ENCODE results near the gene ZFP36L1. TPM values are rescaled to one million over a fixed set of nuclear protein-coding genes. Genes with fewer than 3 reads are reported as not detected.

Gene ZFP36L1
- total RNA-seq, 1 donor from 2014 or later: 48.0 TPM

DNA sequence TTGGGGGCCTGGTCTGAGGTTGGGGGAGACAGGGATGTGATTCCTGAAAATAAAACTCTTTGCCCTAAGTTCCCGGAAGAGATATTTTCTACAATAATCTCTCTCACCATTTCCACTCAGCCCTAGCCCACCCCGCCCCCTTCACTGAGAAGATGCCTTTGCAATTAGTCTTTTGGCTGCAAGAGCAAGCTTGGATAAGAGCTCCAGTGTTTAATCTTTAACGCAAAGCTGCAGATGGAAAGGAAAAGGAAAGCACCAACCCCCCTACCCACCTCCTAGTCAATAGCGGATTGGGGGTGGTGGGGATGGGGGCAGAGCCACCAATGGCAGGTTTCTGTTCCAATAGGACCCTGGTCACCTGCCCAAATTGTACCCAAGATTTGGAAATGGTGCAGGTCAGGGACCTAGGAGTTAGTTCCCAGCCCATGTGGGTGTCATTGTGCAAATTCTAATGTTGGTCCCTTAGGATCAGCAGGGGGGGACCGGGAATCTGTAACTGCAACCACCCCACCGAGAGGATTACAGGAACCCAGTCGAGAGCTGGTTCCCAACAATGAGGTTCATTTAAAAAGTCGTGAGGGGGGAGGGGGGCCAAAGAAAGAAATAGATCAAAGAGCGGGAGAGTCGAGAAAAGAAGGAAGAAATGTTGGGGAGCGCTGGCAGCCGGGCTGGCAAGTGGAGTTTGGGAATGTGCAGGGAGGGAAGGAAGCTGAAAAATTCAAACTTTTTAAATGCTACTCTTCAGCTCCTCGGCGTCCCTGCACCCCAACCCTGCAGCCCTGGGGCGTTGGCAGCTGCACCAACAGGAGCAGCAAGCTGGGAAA is 1.6 kb downstream of the ZFP36L1 start:
- Histone ChIP-seq H3K4me1 (peaks cover 85% of the 10 kb centered on the region), H3K27ac (replicated peaks) (peak overlapping the region; percentile 100), H3K4me3 (peak overlapping the region; percentile 96), H3K36me3 (peaks cover 40% of the 10 kb centered on the region), H3K27me3 (ENCODE audit: low read depth) (no peaks in the 10 kb centered on the region), H3K9me3 (replicated peaks) (no peaks in the 10 kb centered on the region)
- DNase-seq: no peak
- TF ChIP-seq, protein P1, sequence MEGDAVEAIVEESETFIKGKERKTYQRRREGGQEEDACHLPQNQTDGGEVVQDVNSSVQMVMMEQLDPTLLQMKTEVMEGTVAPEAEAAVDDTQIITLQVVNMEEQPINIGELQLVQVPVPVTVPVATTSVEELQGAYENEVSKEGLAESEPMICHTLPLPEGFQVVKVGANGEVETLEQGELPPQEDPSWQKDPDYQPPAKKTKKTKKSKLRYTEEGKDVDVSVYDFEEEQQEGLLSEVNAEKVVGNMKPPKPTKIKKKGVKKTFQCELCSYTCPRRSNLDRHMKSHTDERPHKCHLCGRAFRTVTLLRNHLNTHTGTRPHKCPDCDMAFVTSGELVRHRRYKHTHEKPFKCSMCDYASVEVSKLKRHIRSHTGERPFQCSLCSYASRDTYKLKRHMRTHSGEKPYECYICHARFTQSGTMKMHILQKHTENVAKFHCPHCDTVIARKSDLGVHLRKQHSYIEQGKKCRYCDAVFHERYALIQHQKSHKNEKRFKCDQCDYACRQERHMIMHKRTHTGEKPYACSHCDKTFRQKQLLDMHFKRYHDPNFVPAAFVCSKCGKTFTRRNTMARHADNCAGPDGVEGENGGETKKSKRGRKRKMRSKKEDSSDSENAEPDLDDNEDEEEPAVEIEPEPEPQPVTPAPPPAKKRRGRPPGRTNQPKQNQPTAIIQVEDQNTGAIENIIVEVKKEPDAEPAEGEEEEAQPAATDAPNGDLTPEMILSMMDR (IDR thresholded peaks at IDR 0.05; ENCODE audit: borderline replicate concordance): no peak
- intact Hi-C loops (cut with micrococcal nuclease): no loop called here

DNA sequence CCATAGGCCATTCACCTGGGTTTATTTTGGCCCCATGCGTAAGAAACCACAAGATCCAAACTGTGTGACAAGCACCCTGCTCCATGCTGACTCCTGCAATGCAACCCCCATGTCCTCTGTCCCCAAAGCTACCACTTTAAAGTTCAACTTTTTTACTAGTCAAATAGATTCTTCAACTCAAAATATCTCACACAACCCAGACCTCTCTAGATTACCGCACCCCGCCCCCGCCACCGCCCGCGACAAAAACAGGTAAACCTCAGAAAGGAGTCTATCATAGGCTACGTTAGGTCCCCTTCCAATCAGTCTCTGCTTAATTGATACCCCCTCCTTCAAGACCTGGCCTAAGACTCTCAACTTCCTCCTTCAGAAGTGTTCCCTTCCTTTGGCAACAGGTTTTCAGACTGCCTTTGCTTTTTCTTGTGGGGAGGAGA is 2.2 kb downstream of the ZFP36L1 start:
- Histone ChIP-seq H3K27ac (replicated peaks) (peak overlapping the region; percentile 100), H3K4me1 (peaks cover 81% of the 10 kb centered on the region), H3K9me3 (replicated peaks) (no peaks in the 10 kb centered on the region), H3K27me3 (ENCODE audit: low read depth) (no peaks in the 10 kb centered on the region), H3K36me3 (peaks cover 40% of the 10 kb centered on the region), H3K4me3 (peak overlapping the region; percentile 96)
- TF ChIP-seq, protein P1 (IDR thresholded peaks at IDR 0.05; ENCODE audit: borderline replicate concordance): no peak
- DNase-seq: no peak
- intact Hi-C loops (cut with micrococcal nuclease): no loop called here

DNA sequence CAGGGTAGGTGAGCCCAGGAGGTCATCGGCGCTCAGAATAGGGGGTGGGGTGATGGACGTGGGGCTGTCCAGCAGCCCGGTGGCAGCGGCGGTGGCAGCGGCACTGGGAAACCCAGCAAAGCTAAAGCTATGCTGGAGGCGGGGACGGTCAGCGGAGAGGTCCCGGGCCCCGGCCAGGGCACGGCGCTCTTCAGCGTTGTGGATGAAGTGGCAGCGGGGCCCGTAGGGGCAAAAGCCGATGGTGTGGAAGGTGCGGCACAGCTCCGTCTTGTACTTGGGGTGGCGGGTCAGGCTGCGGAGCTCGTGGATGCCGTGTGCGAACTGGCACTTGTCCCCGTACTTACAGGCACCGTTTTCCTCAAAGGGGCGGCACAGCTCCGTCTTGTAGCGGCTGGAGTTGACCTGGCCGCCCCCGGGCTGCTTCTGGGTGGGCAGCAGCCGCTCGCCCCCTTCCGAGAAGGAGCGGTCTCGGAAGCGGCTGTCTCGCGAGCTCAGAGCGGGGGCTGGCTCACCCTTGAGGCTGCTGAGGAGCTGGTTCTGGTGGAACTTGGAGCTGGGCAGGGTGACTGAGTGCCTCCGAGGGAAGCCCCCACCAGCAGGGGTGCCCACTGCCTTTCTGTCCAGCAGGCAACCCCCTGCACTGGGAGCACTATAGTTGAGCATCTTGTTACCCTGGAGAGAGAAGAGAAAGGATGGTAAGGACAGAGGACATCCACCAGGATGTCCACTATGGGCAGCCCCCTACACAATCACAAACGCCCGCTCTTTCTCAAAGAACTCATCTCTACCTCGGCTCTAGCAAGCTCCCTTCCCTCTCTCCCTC is 2.8 kb downstream of the ZFP36L1 start:
- H3K4me3 ChIP-seq: peak overlapping the region; percentile 96
- peak overlapping the region; percentile 100 for H3K27ac ChIP-seq (replicated peaks)
- peaks cover 40% of the 10 kb centered on the region for H3K36me3 ChIP-seq
- H3K27me3 ChIP-seq (ENCODE audit: low read depth): no peaks in the 10 kb centered on the region
- TF ChIP-seq, protein P1 (IDR thresholded peaks at IDR 0.05; ENCODE audit: borderline replicate concordance): no peak
- H3K9me3 ChIP-seq (replicated peaks): no peaks in the 10 kb centered on the region
- no peak for DNase-seq
- intact Hi-C loops (cut with micrococcal nuclease): no loop called here
- H3K4me1 ChIP-seq: peaks cover 81% of the 10 kb centered on the region

DNA sequence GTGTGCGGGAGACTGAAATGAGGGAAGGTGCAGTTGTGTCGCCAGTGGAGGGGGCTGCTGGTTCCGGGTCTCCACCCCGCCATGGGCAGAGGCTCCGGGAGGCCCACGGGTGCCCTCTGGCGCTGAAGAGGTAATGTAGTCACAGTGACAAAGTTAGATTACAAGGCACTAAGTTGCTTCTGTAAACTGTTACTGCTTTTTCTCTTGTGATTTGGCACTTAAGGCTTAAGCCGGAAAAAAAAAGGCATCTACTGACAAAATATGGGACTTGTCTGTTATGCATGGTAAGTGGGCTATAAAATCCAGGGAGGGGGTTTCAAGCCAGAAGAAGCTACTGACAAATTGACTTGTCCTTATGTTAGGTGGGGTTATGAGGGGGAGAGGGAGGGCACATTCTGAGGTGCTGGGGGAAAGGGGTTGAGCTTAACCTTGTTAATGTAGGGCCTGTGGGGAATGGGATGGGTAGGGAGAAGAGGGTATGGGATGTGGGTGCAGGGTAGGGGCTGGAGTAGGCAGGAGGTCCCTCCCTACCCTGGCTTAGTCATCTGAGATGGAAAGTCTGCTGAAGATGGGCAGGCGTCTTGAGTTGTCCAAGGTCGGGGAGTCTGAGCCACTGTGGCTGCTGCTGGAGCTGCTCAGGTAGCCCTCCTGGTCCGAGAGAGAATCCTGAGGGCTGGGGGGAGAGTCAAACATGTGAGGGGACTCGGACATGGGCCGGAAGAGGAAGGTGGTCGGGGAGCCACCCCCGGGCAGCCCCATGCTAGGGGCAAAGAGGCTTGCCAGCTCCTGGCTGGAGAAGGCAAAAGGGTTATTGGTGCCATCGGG is 3.7 kb downstream of the ZFP36L1 start:
- TF ChIP-seq, protein P1 (IDR thresholded peaks at IDR 0.05; ENCODE audit: borderline replicate concordance): peak; percentile 74
- intact Hi-C loops (cut with micrococcal nuclease): no loop called here
- Histone ChIP-seq H3K36me3 (peaks cover 40% of the 10 kb centered on the region), H3K27me3 (ENCODE audit: low read depth) (no peaks in the 10 kb centered on the region), H3K4me3 (peak overlapping the region; percentile 96), H3K9me3 (replicated peaks) (no peaks in the 10 kb centered on the region), H3K4me1 (peaks cover 78% of the 10 kb centered on the region), H3K27ac (replicated peaks) (peak overlapping the region; percentile 100)
- DNase-seq: peak; percentile 87

Data from left ventricle myocardium inferior (tissue), 1 donor.